Esophagus muscularis mucosa (tissue), 4 donors: ENCODE data around the gene OSGIN1.

ENCODE experiments used
- EP300 ChIP-seq: sonication (generic); formaldehyde crosslinking; IDR thresholded peaks from one replicate; pipeline ENCODE4 v1.6.1; 2017; ENCODE audit warnings: antibody characterized with exemption
- POLR2A ChIP-seq: fragments of 450-650 bp; IDR thresholded peaks from one replicate; pipeline ENCODE4 v1.6.1; 2017; ENCODE audit warnings: antibody characterized with exemption, moderate library complexity, mild to moderate bottlenecking, low read depth
- POLR2AphosphoS5 ChIP-seq, 2 donors: sonication (generic); formaldehyde crosslinking; IDR thresholded peaks; one replicate each; pipeline ENCODE4 v1.6.1; 2017; ENCODE audit warnings: antibody characterized with exemption in 2 of 2
- TF ChIP-seq, protein P1 (sequence below), 3 experiments: fragments of 200-600 bp in 2 of 3; fragments of 450-650 bp in 1 of 3; sonication (generic) in 2 of 3; IDR thresholded peaks; one replicate each; pipeline ENCODE4 v1.5.1; 2017 to 2019; ENCODE audit warnings: antibody characterized with exemption in 3 of 3, mild to moderate bottlenecking in 2 of 3, moderate library complexity in 1 of 3

DNA sequence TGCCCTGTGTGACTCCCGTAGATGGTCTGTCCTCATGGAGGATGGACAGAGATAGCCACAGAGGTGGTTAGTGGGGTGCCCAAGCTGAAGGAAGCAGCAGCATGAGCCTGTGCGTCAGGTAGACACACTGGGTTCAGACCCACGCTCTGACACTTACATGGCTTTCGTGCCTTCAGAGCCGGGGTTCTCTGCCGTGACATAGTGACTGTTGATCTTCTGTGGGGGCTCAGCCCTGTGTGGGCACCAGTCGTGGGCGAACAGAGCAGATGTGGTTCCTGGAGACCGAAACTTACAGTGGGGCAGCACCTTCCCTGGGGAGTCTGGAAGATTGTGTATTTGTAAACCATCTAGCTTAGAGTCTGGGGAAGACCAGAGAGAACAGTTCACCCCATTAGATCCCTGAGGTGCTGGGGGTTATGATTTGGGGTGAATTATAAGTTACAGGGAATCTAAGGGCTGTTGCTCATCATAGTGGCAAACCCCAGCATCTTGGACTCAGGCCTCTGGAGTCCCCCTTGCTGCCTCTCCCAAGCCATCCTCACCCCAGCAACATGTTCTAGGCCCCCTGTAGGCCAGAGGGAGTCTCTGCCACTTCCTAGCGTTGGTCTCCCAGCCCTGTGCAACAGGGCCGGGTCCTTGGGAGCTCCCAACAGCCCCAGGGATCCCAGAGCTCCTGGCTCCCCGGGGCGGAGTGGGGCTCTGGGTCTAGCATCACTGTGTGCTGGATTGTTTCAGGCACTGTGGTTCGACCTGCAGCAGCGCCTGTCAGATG is 43.6 kb downstream of the OSGIN1 start:
- TF ChIP-seq, protein P1, sequence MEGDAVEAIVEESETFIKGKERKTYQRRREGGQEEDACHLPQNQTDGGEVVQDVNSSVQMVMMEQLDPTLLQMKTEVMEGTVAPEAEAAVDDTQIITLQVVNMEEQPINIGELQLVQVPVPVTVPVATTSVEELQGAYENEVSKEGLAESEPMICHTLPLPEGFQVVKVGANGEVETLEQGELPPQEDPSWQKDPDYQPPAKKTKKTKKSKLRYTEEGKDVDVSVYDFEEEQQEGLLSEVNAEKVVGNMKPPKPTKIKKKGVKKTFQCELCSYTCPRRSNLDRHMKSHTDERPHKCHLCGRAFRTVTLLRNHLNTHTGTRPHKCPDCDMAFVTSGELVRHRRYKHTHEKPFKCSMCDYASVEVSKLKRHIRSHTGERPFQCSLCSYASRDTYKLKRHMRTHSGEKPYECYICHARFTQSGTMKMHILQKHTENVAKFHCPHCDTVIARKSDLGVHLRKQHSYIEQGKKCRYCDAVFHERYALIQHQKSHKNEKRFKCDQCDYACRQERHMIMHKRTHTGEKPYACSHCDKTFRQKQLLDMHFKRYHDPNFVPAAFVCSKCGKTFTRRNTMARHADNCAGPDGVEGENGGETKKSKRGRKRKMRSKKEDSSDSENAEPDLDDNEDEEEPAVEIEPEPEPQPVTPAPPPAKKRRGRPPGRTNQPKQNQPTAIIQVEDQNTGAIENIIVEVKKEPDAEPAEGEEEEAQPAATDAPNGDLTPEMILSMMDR (IDR thresholded peaks at IDR 0.05): no peak
- TF ChIP-seq POLR2A (no peak), POLR2AphosphoS5 (IDR thresholded peaks at IDR 0.05) (no peak), EP300 (no peak)
